HG02763 (cell line): ENCODE measurements around the gene CAMK1D.

ENCODE experiments used
- ATAC-seq: cut with Tn5 transposase; IDR thresholded peaks from one replicate; pipeline ENCODE4 v1.9.1; 2021; ENCODE audit warnings: mild to moderate bottlenecking, moderate library complexity; ENCODE audit not compliant: unreplicated experiment

The CAMK1D gene

GRCh38 chr10:12588091-12588860 lies 238.9 kb downstream of the CAMK1D start:
- no peak for ATAC-seq

GRCh38 chr10:12589291-12589690 lies 239.9 kb downstream of the CAMK1D start:
- no peak for ATAC-seq

DNA sequence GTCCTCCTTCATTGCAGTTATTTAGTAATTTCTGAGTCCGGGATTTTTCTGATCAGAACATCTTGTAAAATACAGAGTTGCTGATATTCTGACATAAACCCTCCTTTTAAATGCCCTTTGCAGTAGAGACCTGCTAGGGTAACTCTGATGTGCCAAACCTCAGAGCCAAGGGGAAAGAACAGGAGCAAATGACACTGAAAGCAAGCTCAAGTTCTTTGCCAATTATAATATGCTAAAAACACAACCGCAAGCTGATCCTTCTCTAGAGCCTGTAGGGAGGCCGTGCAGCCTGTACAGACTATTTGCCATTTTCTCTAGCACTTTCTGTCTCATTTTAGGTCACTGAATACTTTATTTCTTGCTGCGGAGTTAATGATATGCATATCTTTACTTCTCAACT lies 240.4 kb downstream of the CAMK1D start:
- no peak for ATAC-seq

- ATAC-seq, result no peak
Observed at GRCh38 chr10:12590675-12591659, 241.6 kb downstream of the CAMK1D start.

- ATAC-seq, result no peak
Observed at GRCh38 chr10:12592967-12593366, 243.6 kb downstream of the CAMK1D start.

GRCh38 chr10:12594448-12594944 lies 245.1 kb downstream of the CAMK1D start:
- ATAC-seq, result no peak

DNA sequence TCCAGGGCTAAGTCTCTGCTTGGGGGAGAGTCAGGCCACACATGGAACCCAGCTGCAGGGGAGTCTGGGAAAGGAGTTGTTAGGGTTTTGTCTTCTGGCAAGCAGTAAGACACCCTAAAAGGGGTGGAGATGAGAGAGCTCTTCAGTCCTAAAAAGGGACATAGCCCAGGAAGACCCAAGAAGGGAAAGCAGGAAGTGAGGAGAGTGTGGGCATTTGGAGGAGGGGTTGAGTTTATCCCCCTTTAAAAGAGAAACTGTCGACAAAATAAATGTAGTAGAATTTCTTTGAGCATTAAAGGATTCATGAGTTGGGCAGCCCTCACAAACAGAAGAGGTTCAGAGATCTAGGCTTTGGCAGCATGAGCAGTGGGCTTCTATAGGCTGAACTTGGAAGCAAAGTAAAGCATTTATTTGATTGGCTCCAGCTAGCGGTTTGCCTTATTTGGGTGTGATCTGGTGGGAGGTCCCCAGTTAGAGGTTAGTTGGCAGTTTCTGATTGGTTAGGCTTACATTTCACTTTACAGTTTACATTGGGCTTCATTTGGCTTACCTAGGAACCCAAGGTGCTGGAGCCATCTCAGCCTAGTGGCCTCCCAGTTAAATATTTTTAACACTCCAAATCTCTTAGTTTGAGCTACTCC lies 246.7 kb downstream of the CAMK1D start:
- no peak for ATAC-seq

- ATAC-seq, result no peak
Observed at GRCh38 chr10:12597176-12597575, 247.8 kb downstream of the CAMK1D start.

DNA sequence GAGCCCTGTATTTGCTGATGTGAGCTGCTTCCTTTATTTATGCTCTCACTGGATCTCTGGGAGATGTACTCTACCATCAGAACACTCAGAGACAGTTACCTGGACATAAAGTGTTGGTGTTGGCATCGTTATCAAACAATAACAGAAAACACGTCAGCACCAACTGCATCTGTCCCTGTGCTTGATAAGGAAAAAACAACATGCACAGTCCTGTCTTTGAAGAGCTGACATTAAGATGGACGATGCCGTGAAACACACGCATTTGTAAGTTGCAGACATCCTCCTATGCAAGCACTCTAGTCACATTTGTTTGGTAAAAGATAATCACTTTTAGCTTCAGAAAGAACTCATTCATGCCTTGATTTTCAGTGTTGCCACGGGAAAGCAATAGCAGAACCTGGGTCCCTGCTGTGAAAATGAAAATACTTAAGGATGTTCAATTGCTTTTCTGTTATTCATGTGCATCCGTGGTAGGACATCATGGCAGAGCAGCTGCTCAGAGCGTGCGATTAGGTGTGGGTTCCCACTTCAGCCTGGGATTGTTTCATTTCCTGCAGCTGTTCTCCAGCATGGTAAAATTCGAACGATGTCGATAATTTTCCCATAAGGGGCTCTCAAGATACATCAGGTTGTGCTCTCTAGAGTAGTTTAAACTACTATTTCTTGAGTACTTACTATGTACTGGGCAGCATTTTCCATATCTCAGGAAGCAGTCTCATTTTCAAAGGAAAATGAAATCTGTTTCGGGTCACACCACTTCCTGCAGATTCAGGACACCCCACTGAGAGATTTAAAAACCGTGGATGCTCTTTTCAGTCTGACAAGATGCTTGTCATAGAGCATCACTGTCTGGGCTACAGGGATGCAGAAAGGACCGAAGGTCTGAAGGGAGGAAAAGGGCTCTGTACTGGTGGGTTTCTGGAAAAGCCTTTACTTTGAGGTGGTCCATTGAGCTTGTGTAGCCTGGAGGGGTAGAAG lies 248.7 kb downstream of the CAMK1D start:
- no peak for ATAC-seq

DNA sequence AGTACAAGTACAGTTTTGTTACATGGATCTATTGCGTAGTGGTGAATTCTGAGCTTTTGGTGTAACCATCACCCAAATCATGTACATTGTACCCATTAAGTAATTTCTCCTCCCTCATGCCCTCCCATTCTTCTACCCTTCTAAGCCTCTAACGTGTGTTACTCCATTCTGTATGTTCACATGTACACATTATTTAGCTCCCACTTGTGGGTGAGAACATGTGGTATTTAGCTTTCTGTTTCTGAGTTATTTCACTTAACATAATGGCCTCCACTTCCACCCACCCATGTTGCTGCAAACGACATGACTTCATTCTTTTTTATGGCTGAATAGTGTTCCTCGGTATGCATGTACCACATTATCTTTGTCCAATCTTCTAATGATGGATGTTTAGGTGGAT lies 251.3 kb downstream of the CAMK1D start:
- no peak for ATAC-seq

DNA sequence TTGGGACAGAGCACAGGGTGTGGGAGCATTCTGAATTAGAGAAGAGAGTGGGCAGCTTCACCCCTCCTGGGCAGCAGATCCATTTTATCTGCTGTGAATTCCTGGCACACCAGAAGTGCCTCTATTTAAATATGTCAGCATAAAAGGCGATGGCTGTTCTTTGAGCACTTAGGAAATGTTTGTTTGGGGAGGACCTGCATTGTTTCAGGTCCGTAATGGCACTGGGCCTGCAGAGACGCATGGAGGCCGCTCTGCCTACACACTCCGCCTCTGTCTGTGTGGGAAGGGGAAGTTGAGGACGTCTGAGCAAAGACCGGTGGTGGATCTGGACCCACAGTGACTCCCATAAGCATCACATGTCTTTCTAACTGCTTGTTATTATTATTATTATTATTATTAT lies 253.2 kb downstream of the CAMK1D start:
- ATAC-seq, result no peak

DNA sequence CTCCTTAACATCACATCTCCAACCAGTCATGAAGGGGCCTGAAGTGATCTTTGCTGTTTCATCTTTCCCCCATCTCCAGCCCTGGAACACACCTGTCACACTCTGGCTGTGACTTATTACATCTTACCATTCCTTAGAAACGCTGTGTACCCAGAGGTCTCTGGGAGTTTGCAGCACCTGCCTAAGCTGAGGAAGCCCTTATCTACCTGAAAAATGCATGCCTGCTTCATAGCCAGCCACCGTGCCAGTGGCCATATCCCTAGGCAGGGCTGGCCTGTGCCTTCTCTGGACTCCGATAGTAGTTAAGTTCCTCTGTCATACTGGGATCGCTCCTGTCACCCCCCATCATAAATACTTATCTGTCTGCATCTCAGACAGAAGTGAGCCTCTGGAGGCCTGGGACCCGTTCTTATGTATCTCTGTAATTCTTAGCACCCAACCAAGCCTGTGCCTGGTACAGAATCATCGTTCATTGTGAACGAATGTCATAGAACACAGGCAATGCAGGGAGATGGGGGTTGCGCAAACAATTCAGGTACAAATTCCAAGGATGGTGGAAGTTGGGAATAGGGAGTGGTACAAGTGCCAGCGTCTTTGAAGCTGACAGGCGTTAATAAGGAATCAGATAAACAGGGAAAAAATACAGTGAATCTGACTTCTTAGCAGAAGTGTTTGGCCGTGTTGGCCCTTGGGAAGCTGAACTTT lies 254.6 kb downstream of the CAMK1D start:
- ATAC-seq, result no peak

DNA sequence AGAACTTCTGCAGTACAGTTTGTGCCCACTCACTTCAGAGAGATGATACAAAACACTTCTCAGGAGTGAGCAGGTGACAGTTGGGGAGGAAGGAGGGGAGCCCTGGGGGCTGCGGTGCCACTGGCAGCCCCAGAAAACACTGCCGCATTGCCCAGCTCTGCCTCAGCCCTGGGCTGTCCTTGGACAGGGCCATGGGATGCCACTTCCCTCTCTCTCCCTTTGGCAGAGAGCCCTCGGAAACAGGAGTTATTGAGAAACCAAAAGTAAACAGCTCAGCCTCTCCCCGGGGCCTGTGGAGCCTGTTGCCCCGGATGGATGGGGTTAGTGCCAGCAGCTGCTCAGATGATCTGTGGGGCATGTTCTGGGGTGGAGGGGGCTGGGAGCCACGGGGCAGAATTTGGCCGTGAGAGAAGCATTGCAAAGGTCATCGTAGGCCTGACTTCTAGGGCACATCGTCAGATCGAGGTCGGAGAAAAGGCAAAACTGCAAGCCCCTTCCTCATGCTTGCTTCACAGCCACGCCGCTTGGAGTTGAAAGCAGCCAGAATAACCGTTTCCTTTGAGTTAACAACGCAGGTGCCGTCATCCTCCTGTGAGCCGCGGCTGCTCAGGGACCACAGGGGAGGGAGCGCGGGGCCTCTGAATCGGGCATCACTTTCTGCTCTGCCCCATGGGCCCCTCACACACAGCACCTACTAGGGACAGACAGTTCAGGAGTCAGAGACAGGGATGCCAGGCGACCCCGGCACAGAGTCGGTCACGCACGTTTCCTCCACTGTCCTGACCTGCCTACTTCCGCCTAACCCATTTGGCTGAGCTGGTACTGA lies 256.4 kb downstream of the CAMK1D start:
- peak; percentile 68 for ATAC-seq

DNA sequence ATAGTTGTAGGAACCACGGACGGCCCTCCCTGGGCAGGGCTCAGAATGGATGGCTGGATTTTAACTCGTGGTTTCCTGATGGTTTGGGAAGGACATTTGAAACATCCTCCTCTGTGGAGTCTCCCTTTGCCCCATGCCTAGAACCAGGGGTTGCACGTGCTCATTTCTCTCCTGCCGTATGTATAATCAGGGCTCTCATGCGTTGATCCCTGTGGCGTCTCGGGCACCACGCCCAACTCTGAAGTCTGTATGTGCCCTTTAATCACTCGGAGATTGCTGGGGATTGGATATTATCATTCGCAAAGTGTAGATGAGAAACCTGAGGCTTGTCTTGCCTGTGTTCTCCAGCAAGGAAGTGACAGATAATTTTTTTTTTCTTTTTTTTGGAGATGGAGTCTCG lies 257.1 kb downstream of the CAMK1D start:
- no peak for ATAC-seq

DNA sequence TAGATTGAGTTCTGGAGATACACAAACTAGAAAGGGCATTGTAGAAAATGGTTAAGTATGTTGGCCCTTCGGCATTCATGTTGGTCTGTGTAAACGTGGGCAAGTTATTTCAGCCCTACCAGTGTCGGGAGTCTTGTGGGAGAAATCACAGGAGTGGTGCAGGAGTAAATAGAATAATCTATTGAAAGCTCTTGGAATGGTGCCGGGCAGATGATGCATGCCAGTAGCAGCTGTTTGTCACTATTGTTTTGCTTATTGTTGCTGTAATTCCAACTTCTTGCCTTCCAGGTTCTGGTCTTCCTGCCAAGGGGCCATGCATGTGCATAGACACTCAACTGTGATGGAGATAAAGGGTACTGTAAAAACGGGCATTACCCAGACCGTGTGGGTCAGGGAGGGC lies 259.4 kb downstream of the CAMK1D start:
- no peak for ATAC-seq

- no peak for ATAC-seq
Observed at GRCh38 chr10:12609435-12609834, 260.1 kb downstream of the CAMK1D start.

DNA sequence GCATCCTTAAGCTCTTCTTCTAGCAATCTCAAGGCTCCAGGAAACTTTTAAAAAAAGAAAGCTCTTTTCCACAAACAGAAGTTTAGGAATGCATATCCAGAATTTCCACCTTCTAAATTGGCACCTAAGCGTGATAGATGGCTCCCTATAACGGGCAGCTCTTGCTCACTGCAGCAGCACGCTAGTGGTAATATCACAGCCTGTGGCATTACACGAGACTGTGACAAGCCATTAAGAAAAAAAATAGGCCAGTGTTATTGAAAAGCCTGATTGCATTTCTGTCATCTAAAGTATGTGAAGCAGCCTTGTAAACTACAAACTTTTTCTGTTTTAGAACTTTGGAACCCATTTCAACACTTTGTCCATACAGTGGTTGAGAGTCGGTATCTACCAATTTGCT lies 263.8 kb downstream of the CAMK1D start:
- ATAC-seq, result no peak

- ATAC-seq, result no peak
Observed at GRCh38 chr10:12614177-12614995, 265.0 kb downstream of the CAMK1D start.
